Suprapubic skin (tissue), 4 donors: ENCODE results near the gene RNF150. TPM values are rescaled to one million over a fixed set of nuclear protein-coding genes. Genes with fewer than 3 reads are reported as not detected.
"Not testable (repeated sequence)": the region's sequence is repeated elsewhere in the genome, so short reads cannot be mapped to it uniquely, and the experiment has no call there.

ENCODE experiments used
- DNase-seq, 2 donors: peaks; one replicate each; pipeline ENCODE4 v3.0.0-alpha.2; 2019; ENCODE audit warnings: low spot score in 2 of 2
- H3K27ac ChIP-seq: fragments of 200-600 bp; sonication (generic); one replicate; pipeline ENCODE4 v1.5.1; 2019
- H3K27me3 ChIP-seq: fragments of 200-600 bp; sonication (generic); one replicate; pipeline ENCODE4 v1.5.1; 2019
- H3K36me3 ChIP-seq: fragments of 200-600 bp; sonication (generic); one replicate; pipeline ENCODE4 v1.5.1; 2019
- H3K4me1 ChIP-seq: fragments of 200-600 bp; sonication (generic); one replicate; pipeline ENCODE4 v1.5.1; 2019
- H3K4me3 ChIP-seq: fragments of 200-600 bp; sonication (generic); one replicate; pipeline ENCODE4 v1.5.1; 2019; ENCODE audit warnings: mild to moderate bottlenecking
- H3K9me3 ChIP-seq: fragments of 200-600 bp; sonication (generic); one replicate; pipeline ENCODE4 v1.5.1; 2019
- EP300 ChIP-seq: sonication (generic); formaldehyde crosslinking; IDR thresholded peaks from one replicate; pipeline ENCODE4 v1.6.1; 2017; ENCODE audit warnings: antibody characterized with exemption
- POLR2A ChIP-seq, 2 donors: fragments of 450-650 bp; IDR thresholded peaks; one replicate each; pipeline ENCODE4 v1.6.1; 2017; ENCODE audit warnings: antibody characterized with exemption in 2 of 2, mild to moderate bottlenecking in 2 of 2, moderate library complexity in 2 of 2
- POLR2AphosphoS5 ChIP-seq, 3 donors: sonication (generic); formaldehyde crosslinking; IDR thresholded peaks; one replicate each; pipeline ENCODE4 v1.6.1; 2017; ENCODE audit warnings: antibody characterized with exemption in 3 of 3
- WGBS: methylation state at CpG from one replicate; pipeline ENCODE4 v1.1.5; 2018; 5-methylcytosine and 5-hydroxymethylcytosine counted together
- total RNA-seq, 4 donors: library from RNA; depleted of rRNA; stranded (reverse); fragments of >200 nt; gene quantifications; one replicate each; pipeline ENCODE4 v1.1.0, GENCODE V29; 2016
- TF ChIP-seq, protein P1 (sequence below), 2 donors: fragments of 200-600 bp in 1 of 2; fragments of 450-650 bp in 1 of 2; sonication (generic) in 1 of 2; IDR thresholded peaks; one replicate each; pipeline ENCODE4 v1.5.1; 2016 to 2019; ENCODE audit warnings: antibody characterized with exemption in 2 of 2, mild to moderate bottlenecking in 1 of 2, moderate library complexity in 1 of 2

The RNF150 gene
- total RNA-seq, 4 donors from 2014 or later: 0.83 to 4.0 (median 2.6) TPM

DNA sequence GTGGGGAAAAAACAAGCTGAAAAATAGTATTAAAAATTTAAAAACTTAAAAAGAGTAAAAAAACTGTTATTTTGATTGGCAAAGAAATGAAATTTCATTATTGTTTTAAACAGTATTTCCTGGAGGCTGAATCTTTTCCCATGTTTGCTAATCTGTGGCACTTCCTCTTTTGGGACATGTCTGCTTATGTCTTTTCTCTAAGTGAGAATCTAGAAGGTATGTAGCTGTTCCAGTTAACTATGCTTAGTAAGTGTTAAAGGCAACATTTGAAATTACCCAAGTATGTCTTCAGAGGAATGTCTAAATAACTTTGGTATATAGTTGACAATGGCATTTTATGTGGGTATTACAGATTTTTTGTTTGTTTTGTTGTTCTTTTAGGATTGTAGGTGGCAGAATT lies 295.5 kb downstream of the RNF150 start:
- Histone ChIP-seq H3K4me1 (no peaks in the 10 kb centered on the region), H3K4me3 (no peak overlapping the region), H3K27me3 (no peaks in the 10 kb centered on the region), H3K36me3 (no peaks in the 10 kb centered on the region), H3K27ac (no peak overlapping the region), H3K9me3 (no peaks in the 10 kb centered on the region)
- TF ChIP-seq POLR2A (IDR thresholded peaks at IDR 0.05): no peak
- no peak for TF ChIP-seq POLR2AphosphoS5 (IDR thresholded peaks at IDR 0.05)
- no peak for TF ChIP-seq EP300
- TF ChIP-seq, protein P1, sequence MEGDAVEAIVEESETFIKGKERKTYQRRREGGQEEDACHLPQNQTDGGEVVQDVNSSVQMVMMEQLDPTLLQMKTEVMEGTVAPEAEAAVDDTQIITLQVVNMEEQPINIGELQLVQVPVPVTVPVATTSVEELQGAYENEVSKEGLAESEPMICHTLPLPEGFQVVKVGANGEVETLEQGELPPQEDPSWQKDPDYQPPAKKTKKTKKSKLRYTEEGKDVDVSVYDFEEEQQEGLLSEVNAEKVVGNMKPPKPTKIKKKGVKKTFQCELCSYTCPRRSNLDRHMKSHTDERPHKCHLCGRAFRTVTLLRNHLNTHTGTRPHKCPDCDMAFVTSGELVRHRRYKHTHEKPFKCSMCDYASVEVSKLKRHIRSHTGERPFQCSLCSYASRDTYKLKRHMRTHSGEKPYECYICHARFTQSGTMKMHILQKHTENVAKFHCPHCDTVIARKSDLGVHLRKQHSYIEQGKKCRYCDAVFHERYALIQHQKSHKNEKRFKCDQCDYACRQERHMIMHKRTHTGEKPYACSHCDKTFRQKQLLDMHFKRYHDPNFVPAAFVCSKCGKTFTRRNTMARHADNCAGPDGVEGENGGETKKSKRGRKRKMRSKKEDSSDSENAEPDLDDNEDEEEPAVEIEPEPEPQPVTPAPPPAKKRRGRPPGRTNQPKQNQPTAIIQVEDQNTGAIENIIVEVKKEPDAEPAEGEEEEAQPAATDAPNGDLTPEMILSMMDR (IDR thresholded peaks at IDR 0.05): no peak
- no peak for DNase-seq

DNA sequence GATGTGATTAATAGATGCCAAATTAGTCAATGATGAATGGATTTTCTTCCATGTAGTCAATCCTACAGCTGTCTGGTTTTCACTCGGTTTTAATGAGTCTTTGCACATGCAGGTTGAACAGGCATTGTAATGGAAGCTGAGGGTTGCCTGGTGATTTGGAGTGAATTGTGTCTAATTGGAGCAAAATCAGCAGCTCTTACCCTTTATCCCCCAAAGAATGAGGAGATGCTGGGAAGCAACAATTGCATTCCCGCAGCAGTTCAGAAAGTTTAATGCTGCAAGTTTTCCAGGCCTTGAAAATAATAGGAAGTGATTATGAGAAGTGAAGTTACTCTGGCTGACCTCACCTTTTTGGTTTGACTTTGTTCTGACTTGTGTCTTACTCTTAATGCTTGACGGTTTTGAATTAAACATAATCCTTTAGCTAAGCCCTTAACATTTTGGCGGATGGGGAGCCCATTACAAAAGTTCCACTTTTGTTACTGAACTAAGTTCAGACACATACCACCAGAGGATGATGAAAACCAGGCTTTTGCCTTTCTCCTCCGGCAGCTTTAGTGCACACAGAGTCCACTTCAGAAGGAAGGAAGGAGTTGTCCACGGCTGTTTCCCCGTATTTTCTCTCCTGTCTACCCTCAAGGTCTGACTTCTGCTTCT lies 298.3 kb downstream of the RNF150 start:
- H3K36me3 ChIP-seq: no peaks in the 10 kb centered on the region
- WGBS: 52% methylated on average over 7 of the region's 7 CpGs
- H3K27me3 ChIP-seq: no peaks in the 10 kb centered on the region
- no peak for DNase-seq
- H3K27ac ChIP-seq: no peak overlapping the region
- H3K9me3 ChIP-seq: no peaks in the 10 kb centered on the region
- no peaks in the 10 kb centered on the region for H3K4me1 ChIP-seq
- H3K4me3 ChIP-seq: no peak overlapping the region
- TF ChIP-seq, protein P1 (IDR thresholded peaks at IDR 0.05): no peak
- TF ChIP-seq POLR2A (IDR thresholded peaks at IDR 0.05) (no peak), POLR2AphosphoS5 (IDR thresholded peaks at IDR 0.05) (no peak), EP300 (no peak)

DNA sequence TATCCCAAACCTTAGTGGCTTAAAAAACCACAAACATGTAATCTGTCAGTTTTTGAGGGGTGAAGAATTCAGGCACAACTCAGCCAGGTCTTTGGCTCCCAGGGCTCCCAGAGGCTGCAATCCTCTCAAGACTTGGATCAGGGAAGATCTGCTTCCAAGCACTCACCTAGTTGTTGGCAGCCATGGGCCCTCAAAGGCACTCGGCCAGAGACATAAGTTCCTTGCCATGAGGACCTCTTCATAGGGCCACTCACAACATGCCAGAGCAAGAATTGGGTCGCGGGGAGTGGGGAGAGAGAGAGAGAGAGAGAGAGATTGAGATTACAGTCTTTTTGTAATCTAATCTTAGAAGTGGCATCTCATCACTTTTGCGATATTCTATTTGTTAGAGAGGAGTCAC lies 300.0 kb downstream of the RNF150 start:
- H3K4me3 ChIP-seq: no peak overlapping the region
- WGBS: 72% methylated on average over 4 of the region's 4 CpGs
- no peaks in the 10 kb centered on the region for H3K36me3 ChIP-seq
- H3K27ac ChIP-seq: no peak overlapping the region
- no peaks in the 10 kb centered on the region for H3K9me3 ChIP-seq
- no peaks in the 10 kb centered on the region for H3K27me3 ChIP-seq
- TF ChIP-seq, protein P1 (IDR thresholded peaks at IDR 0.05): no peak
- TF ChIP-seq EP300 (no peak), POLR2A (IDR thresholded peaks at IDR 0.05) (no peak), POLR2AphosphoS5 (IDR thresholded peaks at IDR 0.05) (no peak)
- H3K4me1 ChIP-seq: no peaks in the 10 kb centered on the region
- DNase-seq: no peak

DNA sequence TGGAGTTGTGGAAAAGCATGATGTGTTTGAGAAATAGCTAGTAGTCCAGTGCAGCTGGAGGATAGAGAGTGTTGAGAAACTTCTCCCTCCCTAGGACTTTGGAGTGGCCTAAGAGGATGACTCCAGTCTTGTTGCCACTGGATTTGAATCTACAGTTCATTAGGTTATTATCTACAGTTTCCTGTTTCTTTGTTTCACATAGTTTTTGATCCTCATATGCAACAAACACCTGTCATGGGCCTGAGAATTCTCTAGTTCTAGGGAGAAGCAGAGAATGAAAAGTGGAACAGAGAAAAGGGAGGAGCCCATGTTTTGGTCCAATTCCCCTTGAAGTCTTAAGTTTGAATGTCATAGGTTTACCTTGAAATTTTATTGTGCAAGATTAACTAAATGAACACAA lies 303.4 kb downstream of the RNF150 start:
- Histone ChIP-seq H3K27ac (no peak overlapping the region), H3K9me3 (no peaks in the 10 kb centered on the region), H3K4me1 (no peaks in the 10 kb centered on the region), H3K27me3 (no peaks in the 10 kb centered on the region), H3K36me3 (no peaks in the 10 kb centered on the region), H3K4me3 (no peak overlapping the region)
- no peak for TF ChIP-seq POLR2A (IDR thresholded peaks at IDR 0.05)
- DNase-seq: no peak

DNA sequence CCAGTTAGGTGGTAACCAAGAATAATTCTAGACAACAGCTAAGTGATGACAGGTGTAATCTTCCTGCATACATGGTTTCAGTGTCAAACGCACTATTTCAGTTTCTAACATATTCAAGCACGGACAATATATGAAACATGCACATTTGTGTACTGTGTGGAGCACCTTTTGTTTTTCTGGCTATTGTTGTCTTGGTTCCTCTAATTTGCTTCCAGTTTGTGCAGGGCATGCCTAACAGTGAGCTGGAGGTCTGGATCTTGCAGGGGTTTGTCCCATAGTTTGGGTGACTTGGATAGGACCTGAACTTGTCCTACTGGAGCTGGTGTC lies 306.6 kb downstream of the RNF150 start:
- H3K9me3 ChIP-seq: no peaks in the 10 kb centered on the region
- H3K27me3 ChIP-seq: no peaks in the 10 kb centered on the region
- H3K4me1 ChIP-seq: no peaks in the 10 kb centered on the region
- H3K27ac ChIP-seq: no peak overlapping the region
- WGBS: 95% methylated on average over 2 of the region's 2 CpGs
- H3K4me3 ChIP-seq: no peak overlapping the region
- H3K36me3 ChIP-seq: no peaks in the 10 kb centered on the region
- DNase-seq: no peak
- TF ChIP-seq POLR2AphosphoS5 (IDR thresholded peaks at IDR 0.05) (no peak), EP300 (no peak), POLR2A (IDR thresholded peaks at IDR 0.05) (no peak)
- TF ChIP-seq, protein P1 (IDR thresholded peaks at IDR 0.05): no peak

DNA sequence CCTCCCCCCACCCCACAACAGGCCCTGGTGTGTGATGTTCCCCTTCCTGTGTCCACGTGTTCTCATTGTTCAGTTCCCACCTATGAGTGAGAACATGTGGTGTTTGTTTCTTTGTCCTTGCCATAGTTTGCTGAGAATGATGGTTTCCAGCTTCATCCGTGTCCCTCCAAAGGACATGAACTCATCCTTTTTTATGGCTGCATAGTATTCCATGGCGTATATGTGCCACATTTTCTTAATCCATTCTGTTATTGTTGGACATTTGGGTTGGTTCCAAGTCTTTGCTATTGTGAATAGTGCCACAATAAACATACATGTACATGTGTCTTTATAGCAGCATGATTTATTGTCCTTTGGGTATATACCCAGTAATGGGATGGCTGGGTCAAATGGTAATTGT lies 312.7 kb downstream of the RNF150 start:
- not testable (repeated sequence) for H3K9me3 ChIP-seq, H3K4me3 ChIP-seq, DNase-seq, H3K27ac ChIP-seq, H3K36me3 ChIP-seq, H3K4me1 ChIP-seq, H3K27me3 ChIP-seq
- 83% methylated on average over 3 of the region's 3 CpGs for WGBS
